Right renal pelvis (tissue), 4 donors: Measurements from ENCODE around the gene TNS3. TPM values are rescaled to one million over a fixed set of nuclear protein-coding genes. Genes with fewer than 3 reads are reported as not detected.

Experiments
- DNase-seq, 4 donors: peaks; one replicate each; pipeline ENCODE4 v3.0.0-alpha.2; 2013; ENCODE audit warnings: low read depth in 4 of 4, low spot score in 3 of 4, missing footprints in 1 of 4
- polyA plus RNA-seq, 4 donors: library from polyadenylated mRNA; unstranded; fragments of 120-200 nt; gene quantifications; one replicate each; pipeline ENCODE4 v1.2.1, GENCODE V29; 2013; ENCODE audit not compliant: insufficient read length in 4 of 4

Gene TNS3
- polyA plus RNA-seq, 4 donors = 89.1 to 97.5 (median 91.1) TPM

DNA sequence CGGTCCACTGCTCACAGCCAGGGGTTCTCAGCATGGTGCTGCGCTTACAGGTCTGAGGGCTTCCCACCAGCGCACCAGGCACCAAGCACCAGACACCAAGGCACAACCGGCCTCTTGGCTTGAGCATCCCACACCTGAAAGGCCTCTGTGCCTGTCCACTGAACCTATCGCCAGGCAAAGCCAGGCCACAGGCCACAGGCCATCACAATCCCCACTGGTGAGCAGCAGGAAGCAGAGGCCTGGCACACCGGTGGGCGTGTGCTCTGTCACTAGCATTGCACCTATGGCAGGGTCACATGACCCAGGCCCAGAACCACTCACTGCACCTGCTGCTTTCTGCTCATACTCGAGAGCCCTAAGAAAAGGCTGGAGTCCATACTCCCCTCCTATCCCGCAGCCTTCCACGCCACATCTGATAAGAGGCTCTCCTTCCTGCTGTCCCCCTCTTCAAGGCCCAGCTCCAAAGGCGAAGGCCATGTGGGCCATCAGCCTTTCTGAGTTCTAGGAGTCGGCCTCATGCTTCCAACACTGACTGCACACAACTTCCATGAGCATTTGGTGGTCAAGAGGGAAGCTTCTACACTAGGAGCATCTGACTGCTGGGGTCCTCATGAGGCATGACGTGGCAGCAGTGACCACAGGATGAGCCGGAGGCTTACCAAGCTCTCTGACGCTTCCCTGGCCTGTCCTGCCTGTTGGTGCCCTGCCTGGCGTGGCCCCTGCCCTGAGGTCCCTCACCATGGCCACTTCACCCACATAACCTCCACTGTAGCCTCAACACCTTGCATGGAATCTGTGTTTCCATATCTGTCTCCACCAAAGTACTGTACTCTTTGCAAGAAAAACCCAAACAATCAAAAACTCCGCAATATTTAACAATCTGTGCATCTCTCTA lies 166.3 kb downstream of the TNS3 start:
- DNase-seq = no peak

DNA sequence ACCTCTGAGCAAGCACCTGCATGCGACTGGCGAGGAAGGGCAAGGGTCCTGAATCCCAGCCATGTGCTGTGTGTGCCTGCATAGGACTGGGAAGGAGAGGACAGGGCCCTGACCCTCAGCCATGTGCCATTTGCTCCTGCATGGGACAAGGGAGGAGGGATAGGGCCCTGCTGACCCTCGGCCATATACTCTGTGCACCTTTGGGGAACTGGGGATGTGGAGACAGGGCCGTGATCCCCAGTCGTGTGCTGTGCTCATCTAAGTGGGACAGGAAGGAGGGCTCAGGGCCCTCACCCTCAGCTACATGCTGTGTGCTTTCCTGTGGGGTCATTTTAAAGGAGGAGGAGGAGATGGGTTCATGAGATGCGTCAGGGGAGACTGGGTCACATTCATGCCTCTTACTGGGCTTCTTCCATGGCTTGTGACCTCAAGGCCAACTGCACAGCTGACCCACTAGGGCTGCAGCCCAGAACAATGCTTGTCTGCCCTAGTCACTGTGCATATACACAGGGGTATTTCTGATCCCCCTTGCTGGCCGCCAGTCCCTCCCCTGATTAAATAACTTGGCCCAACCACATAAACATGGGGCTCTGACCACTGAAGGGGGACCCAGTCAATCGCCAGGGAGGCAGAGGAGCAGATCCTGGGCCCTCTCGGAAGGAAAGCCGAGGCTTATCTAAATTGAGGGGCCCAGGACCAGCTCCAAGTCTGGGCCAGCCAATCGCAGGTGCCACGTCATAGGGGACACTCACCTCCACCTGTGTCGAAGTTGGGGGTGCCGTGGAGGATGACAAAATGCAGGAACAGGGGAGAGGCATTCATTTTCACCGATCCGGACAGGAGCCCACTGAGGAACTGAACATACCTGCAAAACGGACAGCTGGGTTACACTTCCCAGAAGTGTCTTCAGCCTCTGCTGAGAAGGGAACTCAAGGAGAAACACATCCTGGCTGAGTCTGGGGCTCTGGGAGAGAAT lies 167.3 kb downstream of the TNS3 start:
- no peak for DNase-seq

DNA sequence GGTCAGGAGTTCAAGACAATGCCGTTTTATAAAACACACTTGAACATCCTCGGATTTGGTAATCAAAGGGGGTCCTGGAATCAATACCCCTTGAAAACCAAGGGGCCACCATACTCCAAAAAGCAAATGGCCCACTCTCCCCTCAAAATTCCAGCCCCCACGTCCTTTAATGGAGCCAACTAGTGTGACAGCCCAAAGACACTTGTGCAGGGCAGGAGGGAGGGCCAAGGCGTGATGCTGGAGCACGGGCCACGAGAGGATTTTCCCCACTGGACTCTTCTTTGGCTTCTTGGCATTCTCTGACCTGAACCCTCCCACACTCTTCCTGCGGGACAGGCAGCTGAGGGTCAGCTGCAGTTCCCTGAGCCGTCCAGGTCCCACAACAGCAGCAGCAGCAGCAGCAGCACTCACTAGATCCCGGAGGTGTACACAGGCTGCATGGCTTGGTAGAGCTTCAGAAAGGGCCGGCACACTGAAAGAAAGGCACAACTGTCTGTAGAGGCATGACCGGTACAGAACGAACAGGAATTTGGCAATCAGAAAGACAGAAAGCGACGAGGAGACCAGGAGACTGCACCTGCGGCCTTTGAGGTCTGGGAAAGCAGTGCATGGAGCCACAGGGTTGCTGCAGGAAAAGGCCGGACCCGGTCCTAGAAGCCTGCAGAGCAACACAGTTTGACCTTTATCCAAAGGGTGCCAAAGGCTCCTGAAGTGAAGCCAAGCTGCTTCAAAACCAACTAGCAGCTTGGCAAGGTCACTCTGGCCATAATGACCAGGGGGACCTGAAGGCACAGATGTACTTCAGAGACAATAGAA lies 168.2 kb downstream of the TNS3 start:
- DNase-seq = no peak

- no peak for DNase-seq
Measured at GRCh38 chr7:47411901-47412300, 170.0 kb downstream of the TNS3 start.

GRCh38 chr7:47411281-47411869 lies 170.5 kb downstream of the TNS3 start:
- DNase-seq = no peak

DNA sequence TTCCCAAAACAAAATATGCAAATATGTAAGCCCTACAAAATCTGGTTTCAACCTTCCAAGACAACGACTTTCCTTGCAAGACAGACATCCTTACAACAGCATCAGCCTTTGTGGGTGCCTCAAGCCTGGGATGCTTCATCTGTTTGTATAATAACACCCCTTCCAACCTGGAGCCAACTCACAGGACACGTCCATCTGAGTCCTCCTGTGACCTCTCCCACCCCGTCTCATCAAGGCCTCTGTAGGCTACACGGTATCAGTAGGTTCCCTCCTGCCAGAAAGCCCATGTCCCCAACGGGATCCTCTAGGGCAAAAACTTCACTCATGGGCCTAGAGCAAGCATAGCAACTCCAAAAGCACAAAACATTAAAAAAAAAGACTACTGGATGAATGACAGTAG lies 173.2 kb downstream of the TNS3 start:
- DNase-seq = no peak

DNA sequence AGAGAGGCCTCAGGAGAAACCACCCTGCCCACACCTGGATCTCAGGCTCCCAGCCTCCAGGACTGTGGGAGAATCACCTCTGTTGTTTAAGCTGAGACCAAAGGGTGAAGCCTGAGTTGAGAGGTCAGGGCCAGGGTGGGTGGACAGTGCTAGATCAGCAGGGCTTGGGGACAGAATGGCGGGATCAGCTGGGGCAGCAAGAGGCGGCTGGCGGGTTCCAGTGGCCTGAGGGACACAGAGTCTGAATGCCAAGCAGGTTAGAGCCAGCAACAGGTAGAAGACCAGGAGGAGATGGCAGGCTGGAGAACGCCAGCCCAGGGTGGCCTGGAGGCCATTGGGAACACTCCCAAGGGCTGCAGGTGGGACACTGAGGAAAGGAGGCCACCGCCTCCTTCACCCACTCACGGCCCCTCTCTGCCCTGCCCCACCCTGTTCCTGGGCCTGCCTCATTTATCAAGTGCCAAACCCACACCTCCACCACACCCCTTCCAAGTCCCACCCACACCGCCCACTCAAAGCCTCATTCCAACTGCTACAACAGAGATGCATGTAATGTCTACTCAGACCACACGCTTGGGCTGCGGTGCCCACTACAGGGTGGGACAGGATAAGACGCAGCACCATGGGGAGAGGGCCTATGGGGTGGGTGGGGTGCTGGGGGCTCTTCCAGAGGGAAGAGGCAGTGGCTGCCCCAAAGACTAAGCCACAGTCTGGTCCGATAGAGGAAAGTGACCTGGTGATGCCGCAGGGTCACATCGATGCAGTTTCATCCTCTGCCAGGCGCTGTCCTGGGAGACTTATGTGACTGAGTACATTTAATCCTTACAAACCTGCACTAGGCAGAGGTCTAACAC lies 173.9 kb downstream of the TNS3 start:
- no peak for DNase-seq

DNA sequence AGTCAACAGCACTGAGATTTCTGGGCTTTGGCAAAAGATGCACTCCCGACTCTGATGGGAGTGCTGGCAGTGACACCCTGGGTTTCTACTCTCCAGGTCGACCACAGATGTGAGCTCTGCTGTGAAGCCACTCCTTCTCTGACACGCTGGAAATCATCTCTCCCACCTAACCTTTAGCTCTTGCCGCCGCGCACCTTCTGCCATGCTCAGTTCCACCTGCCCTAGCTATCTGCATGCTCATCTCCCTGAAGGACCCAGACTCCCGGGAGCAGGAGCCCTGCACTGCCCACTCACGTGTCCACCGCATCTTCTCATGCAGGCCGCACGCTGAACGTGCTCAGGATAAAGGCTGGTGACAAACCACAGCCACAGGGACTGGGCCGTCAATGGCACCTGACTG lies 174.8 kb downstream of the TNS3 start:
- DNase-seq = no peak

DNA sequence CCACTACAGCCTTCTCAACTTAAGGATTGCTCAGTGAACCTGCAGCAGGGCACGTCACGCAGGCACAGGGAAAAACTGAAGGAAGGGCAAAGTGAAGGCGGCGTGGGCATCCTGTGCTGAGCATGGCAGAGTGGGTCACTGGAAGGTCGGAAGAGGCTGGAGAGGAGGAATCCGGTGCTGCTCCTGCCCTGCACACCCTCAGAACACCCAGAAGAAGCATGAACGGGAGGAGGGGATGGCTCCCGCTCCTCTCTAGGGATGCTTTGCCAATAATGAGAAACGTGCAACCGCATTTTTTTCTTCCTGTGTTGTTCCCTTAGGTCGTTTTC lies 175.1 kb downstream of the TNS3 start:
- no peak for DNase-seq

DNA sequence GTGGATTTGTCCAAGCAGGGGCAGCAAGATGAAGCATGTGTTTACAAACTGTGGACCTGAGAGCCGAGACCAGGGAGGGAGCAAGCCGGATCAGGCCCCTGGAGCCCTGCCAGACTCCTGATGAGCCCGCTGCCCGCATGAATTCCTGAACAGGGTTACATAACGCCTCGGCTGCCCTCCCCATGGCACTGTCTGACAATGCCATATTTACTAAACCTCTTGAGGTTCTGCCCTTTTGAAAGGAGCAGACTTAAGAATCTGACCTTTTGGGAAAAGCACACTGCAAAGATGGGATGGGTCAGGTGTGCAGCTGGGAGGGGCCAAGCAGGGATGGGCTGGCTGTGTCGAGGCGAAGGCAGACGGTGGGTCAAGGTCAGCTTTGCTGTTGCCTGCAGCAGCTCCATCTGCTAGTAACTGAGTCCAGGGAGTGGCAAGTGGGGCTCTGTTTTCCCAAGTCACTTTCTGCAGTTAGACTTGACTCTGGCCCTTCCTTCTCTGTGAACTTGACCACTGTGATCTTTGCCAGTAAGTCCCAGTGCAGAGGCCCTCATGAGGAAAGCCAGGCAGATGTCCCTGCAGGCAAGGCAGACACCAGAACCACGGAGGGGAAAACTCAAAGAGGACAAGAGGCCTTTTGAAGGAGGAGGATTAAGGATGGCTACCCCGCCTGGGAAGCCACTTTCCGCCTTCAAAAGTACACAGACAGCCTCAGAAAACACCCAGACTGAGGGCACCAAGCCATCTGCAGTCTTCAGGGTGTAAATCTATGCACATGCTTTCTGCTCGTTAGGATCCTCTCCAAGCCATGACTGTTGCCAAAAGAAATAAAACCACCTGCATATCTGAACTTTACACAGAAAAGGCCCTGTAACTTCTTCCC lies 175.8 kb downstream of the TNS3 start:
- DNase-seq = no peak

- DNase-seq = no peak
Measured at GRCh38 chr7:47405286-47405904, 176.5 kb downstream of the TNS3 start.

DNA sequence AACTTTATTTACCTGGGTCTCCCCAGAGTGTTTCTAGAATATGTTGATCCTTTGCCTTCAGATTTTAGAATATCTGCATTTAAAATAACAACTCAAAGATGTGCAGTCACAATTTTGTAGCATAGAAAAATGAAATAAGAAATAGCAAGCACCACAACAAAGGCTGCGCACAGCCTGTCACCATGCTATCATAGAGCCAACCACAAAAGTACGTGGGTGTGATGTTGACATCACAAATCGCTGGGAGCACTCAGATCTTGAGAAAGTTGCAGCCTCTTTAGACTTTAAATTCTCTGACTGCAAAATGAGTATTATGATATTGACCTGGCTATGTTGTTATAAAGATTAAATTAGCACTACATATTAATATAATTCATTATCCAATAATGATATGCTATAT lies 177.9 kb downstream of the TNS3 start:
- DNase-seq = no peak

DNA sequence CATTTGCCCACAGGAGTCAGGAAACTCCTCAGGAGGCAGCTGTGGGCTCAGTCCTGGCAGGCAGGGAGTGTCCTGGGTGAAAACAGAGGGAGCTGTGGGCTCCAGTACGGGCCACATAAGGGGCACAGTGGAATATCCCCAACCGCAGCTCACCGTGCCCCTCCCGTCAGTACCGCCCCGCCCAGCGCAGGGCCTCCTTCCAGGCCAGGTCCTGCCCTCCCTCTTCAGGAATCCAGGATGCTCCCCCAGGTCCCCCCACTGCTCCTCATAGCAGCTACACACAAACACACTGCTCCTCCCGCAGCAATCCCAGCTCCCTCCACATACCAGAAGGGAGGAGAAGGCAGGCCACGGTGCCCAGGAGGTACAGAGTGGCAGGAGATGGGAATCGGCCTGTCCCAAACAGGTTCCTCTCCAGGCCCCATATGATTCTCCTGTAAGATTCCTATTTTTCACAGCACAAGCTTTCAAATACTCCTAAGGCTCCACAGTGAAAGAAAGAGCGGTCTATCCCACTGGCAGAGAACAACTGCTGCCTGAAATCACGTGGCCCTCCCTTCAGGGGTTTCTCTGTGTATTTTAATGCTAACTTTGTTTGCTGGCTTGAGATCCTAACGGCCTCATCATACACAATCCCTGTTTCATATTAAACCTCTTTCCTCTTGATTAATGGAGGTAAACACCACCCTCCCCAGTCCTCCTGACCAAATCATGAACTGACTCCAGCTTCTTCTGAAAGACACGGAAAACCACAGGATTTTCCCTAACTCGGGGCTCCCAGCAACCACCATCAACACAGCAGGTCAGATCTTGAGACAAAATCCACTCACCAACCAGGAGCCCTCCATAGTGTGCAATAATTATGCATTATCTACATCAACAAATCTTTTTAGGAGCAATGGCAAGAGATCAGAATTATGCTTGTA lies 178.7 kb downstream of the TNS3 start:
- DNase-seq = no peak

GRCh38 chr7:47401611-47402570 lies 180.0 kb downstream of the TNS3 start:
- DNase-seq = no peak

DNA sequence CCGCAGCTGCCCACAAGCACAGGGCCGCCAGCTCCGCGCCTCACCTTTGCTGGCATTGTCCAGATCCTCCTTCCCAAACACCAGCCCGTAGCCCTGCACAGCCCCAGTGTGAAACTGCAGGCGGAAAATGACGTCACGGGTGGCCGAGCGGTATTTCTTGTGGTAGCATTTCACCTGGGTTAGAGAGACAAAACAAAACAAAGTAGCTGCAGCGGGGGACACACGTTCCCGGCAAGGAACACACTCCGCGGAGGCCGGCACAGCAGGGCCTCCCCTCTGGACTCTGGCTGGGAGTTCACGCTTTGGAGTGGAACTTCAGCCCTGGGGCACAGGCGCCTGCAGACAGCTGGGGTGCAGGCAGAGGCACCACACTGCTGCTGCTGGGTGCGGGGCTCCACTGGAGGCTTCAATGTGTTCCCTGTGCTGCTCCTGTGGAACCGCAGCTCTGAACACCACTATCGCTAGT lies 181.1 kb downstream of the TNS3 start:
- no peak for DNase-seq

DNA sequence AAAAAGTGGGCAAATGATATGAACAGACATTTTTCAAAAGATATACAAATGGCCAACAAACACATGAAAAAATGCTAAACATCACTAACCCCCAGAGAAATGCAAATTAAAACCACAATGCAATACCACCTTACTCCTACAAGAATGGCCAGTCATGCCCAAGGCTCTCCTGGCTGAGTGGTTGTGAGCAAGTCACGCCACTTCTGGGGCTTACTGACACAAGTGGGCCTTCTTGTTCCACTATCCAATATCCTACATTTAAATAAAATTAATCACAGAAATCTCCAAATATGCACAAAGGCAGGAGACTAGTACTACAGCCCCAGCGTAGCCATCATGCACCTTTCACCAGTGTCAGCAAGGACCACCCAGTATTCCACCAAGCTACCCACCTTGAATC lies 181.9 kb downstream of the TNS3 start:
- no peak for DNase-seq
